Stimulated activated CD4-positive, alpha-beta T cell treated with anti-CD3 and anti-CD28 coated beads, Interleukin-12 subunit alpha, Interleukin-12 subunit beta, amount 100 ng/mL, for 4 hours (primary cell): ENCODE measurements around the gene NPAS2.

Source experiments
- DNase-seq: peaks from one replicate; pipeline ENCODE4 v3.0.0-alpha.2; 2020

Gene NPAS2

DNA sequence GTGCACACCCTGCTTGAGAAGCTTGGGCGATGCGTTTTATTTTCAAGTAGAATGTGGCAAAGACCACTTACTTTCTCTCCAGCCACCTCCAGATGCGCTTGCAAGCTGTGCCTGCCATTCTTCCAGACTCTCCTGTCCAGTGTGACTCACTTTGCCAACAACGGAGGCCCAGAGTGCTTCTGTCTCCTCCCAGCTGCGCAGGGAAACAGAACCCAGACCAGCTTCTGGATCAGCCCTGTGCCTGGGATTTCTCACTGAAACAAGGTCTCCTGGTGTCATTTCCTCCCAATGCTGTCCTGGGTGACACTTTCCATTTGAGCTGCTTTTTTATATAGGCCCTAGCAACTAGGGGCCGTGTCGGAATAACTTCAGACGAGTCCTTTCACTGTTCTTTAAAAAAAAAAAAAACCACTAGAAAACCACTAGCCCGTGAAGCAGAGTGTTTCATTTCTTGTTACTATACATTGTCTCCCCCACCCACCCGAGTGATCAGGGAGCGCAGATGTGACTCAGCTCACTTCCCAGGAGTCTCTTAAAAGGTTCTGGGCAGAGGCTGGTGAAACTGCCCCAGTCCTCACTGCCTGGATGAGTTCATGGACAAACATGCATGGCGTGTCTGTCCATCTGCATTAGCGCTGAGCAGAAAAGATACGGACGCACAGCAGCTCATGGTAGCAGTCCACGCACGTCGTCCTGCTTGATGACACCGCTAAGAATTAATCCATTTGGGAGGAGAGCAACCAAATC is 156.9 kb downstream of the NPAS2 start:
- no peak for DNase-seq

DNA sequence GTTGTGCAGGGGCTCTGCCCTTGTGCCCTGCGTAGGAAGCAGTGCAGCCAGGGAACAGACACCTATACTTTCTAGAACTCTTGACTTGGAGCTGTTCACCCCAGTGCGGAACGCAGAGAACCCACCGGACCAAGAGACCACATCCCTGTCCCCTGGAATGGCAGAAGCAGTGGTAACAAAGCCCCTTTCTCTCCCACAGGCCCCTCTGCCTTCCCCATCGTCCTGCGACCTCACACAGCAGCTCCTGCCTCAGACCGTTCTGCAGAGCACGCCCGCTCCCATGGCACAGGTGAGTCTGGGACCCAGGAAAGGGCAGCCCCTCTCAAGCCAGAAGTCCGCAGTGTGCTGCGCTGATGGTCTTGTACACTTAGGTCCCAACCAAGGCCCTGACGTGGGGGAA is 157.6 kb downstream of the NPAS2 start:
- DNase-seq, result no peak

DNA sequence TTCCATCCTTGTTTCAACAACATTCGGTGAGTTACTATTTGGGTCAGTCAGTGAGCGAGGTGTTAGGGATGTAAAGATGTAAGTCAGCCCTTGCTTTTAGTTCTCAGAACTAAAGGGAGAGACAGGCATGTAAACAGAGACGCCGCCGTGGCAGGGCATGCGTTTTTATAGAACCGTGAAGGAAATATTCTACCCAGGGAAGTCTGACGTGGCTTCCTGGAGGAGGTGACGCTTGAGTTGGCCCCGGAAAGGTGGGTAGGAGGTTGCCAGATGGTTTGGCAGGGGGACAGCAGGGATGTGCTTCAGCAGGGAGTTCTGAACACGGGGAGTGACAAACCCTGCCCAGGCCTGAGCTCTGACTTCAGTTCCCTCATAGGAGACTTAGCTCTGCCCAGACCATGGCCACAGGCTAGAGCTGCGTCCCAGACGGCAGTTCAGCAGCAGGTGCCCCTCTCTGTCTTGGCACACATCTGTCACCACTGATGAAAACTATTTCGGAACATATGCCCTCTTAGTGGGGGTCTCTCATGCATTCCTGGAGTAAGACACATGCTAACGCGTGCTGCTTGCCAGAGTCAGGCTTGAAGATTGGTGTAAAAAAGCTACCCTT is 158.7 kb downstream of the NPAS2 start:
- DNase-seq, result no peak

DNA sequence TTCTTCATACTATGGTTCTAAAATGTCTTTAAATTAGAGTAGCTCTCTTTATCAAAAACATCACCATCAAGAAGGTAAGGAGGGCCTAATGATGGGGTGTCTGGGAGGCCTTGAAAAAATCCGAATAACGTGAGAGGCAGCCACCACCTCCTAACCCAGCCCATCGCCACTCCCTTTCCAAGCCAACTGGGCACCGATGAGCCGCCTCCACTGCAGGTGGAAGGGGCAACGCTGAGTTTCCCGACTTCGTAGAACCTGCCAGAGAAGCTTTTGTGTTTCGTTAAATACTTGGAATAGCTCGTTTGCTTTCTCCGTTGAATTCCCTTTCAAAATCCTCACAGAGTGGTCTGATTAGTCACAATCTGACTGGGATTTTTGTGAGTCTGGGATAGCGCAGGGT is 160.1 kb downstream of the NPAS2 start:
- no peak for DNase-seq

DNA sequence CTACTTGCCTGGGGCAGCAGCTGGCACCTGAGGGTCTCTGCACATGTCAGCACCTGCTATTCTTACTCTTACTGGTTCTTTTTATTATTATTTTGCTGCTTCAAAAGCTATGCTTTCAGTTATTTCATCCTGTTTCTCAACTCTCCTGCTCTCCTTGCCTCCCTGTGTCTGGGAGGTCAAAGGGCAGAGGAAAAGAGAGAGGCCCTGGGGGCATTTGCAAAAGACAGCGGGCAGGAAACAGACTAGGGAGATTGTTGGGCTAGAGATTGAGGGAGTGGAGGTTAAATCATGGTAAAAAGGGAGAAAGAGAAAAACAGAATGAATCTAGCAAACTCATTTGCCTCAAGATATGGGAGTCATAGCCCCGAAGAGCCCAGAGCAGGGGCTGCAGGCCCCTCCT is 161.1 kb downstream of the NPAS2 start:
- DNase-seq, result no peak

DNA sequence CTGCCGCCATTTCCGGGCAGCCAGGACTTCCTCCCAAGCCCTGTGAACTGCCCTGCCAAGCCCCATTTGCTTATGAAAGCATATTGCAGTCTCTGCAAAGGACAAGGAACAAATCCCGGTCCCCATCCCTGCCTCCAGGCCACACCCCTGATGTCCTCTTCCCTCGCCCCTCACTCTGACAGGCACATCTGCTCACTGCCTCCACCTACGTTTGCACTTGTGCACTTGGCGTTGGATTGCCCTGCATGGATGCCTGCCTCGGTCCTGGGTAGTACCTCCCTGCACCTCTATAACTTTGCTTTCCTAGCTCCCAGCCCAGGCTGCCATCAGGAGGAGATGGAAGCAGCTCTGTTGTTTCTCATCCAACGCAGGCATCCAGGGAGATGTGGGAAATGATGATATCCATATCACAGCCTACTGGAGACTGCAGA is 162.5 kb downstream of the NPAS2 start:
- DNase-seq, result no peak

DNA sequence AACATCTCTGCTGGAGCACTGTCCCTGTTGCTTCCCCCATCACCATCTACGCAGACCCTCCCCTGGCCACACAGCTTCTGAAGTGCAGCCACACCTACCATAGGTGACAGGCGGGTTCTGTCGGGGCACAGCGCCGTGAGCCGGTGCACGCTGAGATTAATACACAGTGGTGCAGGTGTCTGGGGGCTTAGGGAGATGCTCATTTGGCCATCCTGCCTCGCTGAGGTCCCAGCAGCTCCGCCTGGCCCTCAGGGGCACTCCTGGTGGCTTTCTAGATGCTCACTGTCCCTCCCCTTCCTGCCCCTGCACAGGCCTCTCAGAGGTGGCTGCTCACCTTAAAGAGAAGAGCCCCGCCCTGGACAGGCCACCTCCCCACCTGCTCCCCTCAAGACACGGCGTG is 163.3 kb downstream of the NPAS2 start:
- no peak for DNase-seq

DNA sequence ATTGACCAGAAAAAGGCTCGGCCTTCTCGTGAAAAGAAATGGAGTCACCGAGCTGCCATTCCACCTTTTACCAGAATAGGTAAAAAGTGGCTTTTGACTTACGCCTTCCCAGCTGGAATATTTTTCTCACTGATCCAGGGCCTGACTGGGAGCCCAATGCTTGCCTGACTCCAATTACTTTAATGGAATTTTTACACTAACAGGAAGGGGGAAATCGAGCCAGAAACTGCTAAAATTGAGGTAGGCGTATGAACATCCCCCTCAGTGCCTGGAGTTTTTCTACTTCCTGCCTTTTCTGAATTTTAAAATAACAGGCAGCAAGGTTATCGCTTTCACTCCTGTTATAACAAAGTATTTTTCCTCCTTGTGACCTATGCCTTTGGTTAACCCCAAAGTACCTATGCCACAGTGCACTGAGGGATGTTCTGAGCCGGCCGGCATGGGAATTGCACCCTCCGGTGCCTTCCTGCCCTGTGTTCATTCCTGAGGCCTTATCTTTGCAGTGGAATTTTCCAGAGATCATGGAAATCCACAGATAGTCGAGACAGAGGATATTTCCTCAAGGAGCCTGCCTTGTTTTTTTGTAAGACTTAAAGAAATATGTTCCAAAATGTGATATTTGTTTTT is 163.9 kb downstream of the NPAS2 start:
- DNase-seq, result no peak

DNA sequence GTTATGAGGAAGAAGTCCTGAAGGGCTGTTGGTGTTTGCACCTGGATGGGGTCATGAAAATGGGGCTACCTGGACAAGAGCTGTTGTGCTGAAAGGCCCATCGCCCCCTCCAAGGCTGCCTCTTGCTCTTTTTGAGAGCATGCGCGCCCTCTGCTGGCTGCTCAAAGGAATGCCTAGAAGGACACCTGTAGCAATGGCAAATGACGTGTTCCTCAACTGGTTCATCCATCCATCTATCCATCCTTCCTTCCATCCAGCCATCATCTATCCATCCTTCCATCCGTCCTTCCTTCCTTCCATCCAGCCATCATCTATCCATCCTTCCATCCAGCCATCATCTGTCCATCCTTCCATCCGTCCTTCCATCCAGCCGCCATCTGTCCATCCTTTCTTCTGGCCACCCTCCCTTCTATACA is 165.0 kb downstream of the NPAS2 start:
- DNase-seq, result peak; percentile 77

DNA sequence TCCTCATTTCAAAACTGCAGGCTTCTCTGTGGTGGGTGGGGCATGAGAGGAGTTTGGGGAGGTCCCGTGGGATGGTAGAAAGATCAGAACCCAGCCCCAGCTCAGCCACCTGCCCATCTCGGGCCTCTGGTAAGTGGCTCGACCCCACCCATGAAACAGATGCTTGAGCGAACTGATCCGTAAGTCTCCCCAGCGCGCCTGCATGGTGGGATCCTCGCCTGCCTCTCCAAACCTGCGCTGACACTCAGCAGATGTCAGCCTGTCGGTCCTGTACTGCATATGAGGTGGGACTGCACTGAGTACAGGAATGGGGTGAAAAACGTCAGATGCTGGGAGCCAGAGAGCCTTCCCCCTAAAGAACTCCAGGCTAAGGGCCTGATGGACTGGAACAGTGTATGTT is 166.2 kb downstream of the NPAS2 start:
- no peak for DNase-seq

DNA sequence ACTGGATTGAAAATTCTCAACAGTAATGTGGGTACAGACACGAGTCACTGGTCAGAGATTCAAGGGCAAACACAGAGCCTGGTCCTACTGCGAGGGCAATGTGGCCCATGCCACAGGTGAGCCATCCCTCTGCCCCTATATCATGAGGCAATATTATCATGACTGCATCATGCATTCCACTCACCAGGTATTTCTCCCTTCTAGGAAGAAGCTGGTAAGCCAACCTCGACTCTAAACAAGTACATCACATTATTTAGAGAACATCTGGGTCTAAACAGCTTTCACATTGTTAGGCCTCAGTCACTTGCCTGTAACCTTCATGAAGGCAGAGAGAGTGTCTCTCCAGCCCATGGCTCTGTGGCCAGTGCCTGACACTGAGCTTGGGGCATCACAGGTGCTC is 167.6 kb downstream of the NPAS2 start:
- no peak for DNase-seq

DNA sequence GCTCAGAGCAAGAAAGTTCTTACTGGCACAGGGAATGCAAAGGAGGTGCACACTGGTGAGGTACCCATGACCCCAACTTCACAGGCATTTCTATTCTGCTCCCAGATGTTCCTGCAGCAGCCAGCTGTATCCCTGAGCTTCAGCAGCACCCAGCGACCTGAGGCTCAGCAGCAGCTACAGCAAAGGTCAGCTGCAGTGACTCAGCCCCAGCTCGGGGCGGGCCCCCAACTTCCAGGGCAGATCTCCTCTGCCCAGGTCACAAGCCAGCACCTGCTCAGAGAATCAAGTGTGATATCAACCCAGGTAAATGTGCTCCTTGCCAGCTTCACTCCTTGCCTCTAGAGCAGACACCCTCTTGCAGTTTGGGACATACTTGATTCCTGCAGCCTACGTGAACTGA is 168.0 kb downstream of the NPAS2 start:
- DNase-seq, result no peak

DNA sequence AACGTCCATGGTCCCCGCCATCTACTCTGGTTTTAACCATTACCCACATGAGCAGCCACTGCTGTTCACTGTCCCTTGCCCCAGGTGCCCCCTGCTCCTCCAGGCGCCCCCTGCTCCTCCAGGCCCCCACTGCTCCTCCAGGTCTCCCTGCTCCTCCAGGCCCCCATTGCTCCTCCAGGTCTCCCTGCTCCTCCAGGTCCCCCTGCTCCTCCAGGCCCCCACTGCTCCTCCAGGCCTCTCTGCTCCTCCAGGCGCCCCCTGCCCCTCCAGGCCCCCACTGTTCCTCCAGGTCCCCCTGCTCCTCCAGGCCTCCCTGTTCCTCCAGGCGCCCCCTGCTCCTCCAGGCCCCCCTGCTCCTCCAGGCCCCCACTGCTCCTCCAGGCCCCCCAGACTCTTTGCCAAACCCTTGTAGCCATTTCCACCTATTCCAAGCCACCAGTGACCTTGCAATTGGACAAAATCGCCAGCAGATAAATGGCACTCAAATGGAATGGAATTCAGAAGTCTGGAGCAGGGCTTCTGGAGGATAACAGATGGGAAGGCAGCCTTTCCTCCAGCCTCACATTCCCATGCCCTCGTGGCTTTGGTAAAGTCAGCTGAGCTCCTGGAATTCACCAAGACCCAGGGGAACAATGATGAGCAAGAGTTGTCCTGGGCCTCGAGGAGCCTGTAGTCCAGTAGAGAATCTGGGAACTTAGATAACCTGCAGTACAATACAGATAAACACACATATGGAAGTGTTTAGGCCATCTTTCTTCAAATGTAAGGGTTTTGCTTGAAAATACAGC is 168.9 kb downstream of the NPAS2 start:
- DNase-seq, result no peak

DNA sequence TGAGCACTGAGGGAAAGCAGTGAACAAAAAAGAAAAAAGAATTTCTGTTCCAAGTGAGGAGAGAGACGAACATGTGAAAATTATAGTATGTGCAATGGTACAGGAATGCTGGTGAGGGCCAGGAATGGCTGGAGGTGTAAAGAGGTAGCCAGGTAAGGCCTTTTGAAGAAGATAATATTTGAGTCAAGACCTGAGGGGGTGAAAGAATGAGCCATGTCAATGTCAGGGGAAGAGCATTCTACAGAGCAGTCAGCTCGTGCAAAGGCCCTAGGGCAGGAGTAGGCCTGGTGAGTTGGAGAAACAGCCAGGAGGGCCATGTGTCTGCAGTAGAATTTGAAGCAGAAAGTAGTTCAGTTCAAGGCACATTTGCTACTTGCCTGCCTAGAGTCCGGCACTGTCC is 169.7 kb downstream of the NPAS2 start:
- DNase-seq, result no peak

DNA sequence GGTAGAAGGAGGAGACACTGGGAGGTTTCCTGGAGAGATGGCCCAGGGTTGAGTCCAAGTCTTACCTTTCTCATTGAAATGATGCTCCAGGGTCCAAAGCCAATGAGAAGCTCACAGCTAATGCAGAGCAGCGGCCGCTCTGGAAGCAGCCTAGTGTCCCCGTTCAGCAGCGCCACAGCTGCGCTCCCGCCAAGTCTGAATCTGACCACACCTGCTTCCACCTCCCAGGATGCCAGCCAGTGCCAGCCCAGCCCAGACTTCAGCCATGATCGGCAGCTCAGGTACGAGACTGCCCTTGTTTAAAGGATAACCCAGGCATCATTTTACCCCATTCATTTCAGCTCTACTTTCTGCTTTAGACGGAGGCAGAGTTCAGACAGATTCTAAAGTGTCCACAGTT is 170.2 kb downstream of the NPAS2 start:
- no peak for DNase-seq

DNA sequence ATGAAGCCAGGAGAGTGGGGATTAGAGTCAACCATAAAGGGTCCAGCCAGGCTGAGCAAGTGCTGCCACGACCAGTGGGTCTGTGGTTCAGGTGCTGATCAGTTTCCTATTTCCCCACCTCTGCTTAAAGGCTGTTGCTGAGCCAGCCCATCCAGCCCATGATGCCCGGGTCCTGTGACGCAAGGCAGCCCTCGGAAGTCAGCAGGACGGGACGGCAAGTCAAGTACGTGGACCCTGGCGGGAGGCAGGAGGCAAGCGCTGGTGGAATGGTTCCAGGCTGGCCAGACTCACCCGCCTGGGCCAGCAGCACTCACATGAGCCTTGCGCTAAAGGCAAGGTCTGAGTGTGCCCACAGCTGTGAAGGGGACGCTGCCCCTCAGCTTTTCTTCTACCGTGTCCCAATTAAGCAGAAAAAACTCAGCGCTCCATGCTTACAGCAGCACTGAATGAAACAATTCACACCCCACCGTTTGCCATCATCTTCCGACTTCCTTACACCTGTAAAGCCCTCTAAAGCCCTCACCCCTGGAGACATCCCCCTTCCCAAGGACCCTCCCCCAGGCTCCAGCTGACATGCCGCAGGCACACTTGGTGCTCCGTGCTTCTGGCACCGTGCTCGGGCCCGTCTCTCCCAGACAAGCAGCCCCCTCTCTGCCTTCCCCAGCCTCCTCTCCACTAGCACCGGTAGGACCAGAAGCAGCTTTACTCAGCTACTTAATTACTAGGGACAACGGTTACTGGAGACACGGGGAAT is 170.9 kb downstream of the NPAS2 start:
- DNase-seq, result no peak

DNA sequence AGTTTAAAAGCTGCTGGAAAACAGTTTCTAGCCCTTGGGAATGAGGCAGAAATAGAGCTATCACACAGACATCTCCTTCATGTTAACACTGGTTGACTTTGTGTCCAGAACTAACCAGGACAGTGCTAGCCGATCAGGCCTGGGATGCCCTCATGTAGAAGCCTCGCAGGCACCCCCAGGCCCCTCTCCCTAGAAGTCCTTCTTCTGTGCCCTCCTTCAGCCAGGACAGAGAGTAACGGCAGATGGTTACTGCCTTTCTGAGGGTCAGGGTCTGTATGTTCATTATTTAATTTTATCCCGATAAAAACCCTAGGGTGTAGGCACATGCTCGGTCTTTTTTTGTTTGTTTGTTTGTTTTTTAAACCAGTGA is 171.4 kb downstream of the NPAS2 start:
- no peak for DNase-seq

DNA sequence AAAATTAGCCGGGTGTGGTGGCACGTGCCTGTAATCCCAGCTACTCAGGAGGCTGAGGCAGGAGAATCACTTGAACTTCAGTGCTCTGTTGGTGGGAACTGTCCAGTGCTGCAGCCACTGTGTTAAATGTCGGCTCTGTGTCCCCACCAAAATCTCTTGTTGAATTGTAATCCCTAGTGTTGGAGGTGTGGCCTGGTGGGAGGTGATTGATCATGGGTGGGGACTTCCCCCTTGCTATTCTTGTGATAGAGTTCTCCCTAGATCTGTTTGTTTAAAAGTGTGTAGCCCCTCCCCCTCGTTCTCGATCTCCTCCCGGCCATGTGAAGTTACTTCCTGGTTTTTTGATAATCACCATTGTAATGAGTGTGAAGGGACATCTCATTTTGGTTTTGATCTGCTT is 172.3 kb downstream of the NPAS2 start:
- no peak for DNase-seq

DNA sequence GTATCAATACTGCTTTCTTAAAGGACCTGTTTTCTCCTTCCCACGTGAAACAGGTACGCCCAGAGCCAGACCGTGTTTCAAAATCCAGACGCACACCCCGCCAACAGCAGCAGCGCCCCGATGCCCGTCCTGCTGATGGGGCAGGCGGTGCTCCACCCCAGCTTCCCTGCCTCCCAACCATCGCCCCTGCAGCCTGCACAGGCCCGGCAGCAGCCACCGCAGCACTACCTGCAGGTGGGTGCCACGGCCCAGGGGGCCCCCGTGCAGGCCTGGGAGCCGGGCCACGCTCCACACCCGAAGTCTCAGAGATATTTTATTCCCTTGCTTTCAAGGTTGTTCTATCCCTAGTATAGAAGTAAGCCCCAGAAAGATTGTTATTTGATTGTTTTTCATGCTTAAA is 173.4 kb downstream of the NPAS2 start:
- no peak for DNase-seq

DNA sequence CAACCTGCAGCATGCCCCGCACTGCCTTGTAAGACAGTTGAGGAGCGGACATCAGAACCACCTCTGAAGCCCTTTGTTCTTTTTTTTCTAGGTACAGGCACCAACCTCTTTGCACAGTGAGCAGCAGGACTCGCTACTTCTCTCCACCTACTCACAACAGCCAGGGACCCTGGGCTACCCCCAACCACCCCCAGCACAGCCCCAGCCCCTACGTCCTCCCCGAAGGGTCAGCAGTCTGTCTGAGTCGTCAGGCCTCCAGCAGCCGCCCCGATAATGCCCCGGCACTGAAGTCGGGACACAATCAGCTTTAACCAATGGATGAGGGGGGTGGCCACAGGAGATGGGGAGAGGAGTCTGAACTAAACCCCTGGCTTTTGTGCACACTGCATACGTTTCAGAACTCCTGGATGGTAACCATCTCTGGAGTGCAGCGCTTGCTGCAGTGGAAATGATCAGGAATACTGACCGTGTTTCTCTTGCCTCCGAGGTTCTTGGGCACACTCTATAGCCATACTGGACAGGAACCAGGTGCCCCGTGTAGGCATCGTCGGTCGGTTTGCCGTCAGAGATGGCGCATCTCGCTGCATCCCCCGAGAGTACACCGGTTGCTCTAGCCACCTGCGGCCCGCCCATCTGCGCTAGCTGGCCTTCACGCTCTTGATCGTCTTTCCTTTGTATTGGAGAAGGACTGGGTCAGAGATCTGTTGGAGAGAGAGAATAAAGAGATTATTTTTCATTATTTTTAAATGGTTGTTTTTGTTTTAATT is 175.6 kb downstream of the NPAS2 start:
- no peak for DNase-seq

DNA sequence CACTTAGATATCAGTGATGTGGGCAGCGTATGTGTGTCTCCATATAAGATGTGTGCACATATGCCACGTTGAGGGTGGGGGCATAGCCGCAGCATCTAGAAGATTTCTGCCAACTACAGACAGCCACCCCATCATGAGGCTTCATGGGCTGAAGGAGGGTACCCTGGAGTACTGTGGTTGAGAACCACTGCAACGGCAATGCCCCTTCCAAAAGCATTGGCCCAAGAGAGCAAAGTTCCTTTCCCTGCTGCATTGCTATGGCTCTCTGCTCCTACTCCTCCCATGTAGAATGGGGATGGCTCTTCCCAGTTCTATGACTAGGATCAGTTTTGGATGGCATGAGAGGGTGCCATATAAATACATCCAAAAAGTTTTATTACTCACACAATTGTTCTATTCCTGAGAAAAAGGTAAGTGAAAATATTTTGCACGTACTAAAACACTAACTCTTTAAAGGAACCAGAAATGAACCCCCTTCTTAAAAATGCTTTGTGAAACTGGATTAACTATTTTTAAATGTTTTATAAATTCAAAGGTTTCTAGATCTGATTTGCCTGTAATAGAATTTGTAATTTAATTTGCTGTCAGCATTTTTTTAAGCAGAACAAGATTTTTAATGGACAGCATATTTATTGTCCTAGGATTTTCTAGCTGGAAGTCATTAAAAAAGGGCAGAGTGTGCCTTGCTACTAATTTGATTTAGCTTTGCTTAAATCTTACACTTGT is 177.7 kb downstream of the NPAS2 start:
- DNase-seq, result no peak

DNA sequence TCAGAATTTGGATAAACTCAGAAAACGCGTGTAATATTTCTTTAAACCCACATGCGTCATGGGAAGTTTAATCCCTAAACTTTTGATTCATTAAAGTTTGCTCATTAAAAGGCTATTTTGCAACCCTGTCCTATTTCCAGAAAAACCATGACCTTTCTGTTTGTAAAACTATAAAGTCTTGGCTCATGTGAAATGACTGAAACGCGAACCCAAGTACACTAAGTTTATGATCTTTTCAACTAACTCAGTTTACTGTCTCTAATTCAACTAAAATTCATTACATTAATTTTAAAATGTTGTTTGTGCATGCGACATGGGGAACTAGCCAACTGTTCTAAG is 178.3 kb downstream of the NPAS2 start:
- DNase-seq, result no peak
